WTC11 (cell line): ENCODE measurements around the gene RNF151.

Source experiments
- ATF1 ChIP-seq: sonication (generic); formaldehyde crosslinking; IDR thresholded peaks from 2 replicates; pipeline ENCODE4 v1.8.1; 2023; ENCODE audit warnings: mild to moderate bottlenecking, moderate library complexity, missing genetic modification reagents
- CREB1 ChIP-seq: sonication (generic); formaldehyde crosslinking; IDR thresholded peaks from 2 replicates; pipeline ENCODE4 v1.8.0; 2023; ENCODE audit warnings: mild to moderate bottlenecking, missing genetic modification reagents
- CTCF ChIP-seq: fragments of 200-600 bp; IDR thresholded peaks from 2 replicates; pipeline ENCODE4 v1.8.0; 2022; ENCODE audit warnings: antibody characterized with exemption
- E2F5 ChIP-seq: sonication (generic); formaldehyde crosslinking; IDR thresholded peaks from 2 replicates; pipeline ENCODE4 v1.8.1; 2022; ENCODE audit warnings: mild to moderate bottlenecking, moderate library complexity, missing genetic modification reagents
- FOXP1 ChIP-seq: sonication (generic); formaldehyde crosslinking; IDR thresholded peaks from 2 replicates; pipeline ENCODE4 v1.8.0; 2022; ENCODE audit warnings: missing genetic modification reagents, mild to moderate bottlenecking, moderate library complexity, borderline replicate concordance
- NR1H2 ChIP-seq: sonication (generic); formaldehyde crosslinking; IDR thresholded peaks from 2 replicates; pipeline ENCODE4 v1.9.0; 2021; ENCODE audit warnings: mild to moderate bottlenecking, moderate library complexity, missing genetic modification reagents
- TCF7 ChIP-seq: sonication (generic); formaldehyde crosslinking; IDR thresholded peaks from 2 replicates; pipeline ENCODE4 v1.8.0; 2022; ENCODE audit warnings: mild to moderate bottlenecking, low read depth, missing genetic modification reagents, moderate library complexity
- ZNF121 ChIP-seq: sonication (generic); formaldehyde crosslinking; IDR thresholded peaks from 2 replicates; pipeline ENCODE4 v1.8.0; 2023; ENCODE audit warnings: missing genetic modification reagents
- ZNF263 ChIP-seq: sonication (generic); formaldehyde crosslinking; IDR thresholded peaks from 2 replicates; pipeline ENCODE4 v1.8.1; 2022; ENCODE audit warnings: low read depth, mild to moderate bottlenecking, moderate library complexity, missing genetic modification reagents
- ZNF416 ChIP-seq: fragments of 250-450 bp; sonication (Bioruptor Pico); IDR thresholded peaks from 2 replicates; pipeline ENCODE4 v1.9.0; 2021; ENCODE audit warnings: mild to moderate bottlenecking, inconsistent platforms

GRCh38 chr16:1991948-1992703 is 25.5 kb downstream of the RNF151 start:
- TF ChIP-seq CTCF (no peak), TCF7 (peak; percentile 91; the same call in 1 of the 2 replicates), NR1H2 (peak; percentile 82), ZNF263 (CRISPR knock-in tag) (peak; percentile 51; the same call in 1 of the 2 replicates), ZNF416 (CRISPR knock-in tag) (0 out of 2 replicates have a peak, but pooled peaks have one; percentile 9), CREB1 (peak; percentile 84; the same call in 1 of the 2 replicates), FOXP1 (CRISPR knock-in tag) (peak; percentile 97), E2F5 (CRISPR knock-in tag) (peak; percentile 70; the same call in 1 of the 2 replicates), ZNF121 (no peak), ATF1 (peak; percentile 76; the same call in 1 of the 2 replicates)
